KG1 (cell line): ENCODE measurements around the gene NR1I3.

Experiments
- DNase-seq: peaks from one replicate; lab custom pipeline; 2025; lab: John Stamatoyannopoulos, UW

The NR1I3 gene

DNA sequence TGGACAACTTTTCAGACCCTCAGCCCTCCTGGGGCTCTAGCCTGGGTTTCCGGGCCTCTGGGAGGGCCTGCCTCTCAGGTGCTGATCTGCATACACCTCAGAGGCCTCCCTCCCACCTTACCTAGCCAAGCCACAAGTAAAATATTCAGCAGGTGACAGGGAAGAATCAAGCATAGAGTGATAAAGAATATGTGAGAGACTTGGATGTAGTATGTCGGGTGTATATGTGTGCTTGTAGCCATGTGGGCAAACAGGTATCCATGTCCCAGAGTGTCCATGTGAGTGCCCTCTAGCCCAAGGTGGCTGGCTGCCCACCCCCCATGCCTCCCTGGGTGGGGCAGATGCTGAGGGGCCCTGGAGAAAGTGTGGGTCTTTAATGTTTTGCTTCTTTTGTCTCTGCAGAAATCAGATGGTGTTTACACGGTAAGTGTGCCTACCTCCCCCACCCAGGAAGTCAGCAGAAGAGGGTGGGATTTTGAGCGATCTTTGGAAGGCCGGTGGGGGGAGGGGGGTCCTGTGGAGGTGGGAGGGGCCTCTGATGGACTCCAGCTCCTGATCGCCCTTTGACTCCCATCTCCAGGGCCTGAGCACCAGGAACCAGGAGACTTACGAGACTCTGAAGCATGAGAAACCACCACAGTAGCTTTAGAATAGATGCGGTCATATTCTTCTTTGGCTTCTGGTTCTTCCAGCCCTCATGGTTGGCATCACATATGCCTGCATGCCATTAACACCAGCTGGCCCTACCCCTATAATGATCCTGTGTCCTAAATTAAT is 19.5 kb downstream of the NR1I3 start:
- DNase-seq: no peak

GRCh38 chr1:161217831-161218230 is 20.2 kb downstream of the NR1I3 start:
- no peak for DNase-seq

- no peak for DNase-seq
Measured at GRCh38 chr1:161216945-161217712, 20.9 kb downstream of the NR1I3 start.

- no peak for DNase-seq
Measured at GRCh38 chr1:161215076-161215475, 22.9 kb downstream of the NR1I3 start, which contains the start of gene FCER1G. Gene FCER1G, plus strand, starts transcription at chr1:161215295. Its CDS starts 27 bp downstream, at chr1:161215322.

DNA sequence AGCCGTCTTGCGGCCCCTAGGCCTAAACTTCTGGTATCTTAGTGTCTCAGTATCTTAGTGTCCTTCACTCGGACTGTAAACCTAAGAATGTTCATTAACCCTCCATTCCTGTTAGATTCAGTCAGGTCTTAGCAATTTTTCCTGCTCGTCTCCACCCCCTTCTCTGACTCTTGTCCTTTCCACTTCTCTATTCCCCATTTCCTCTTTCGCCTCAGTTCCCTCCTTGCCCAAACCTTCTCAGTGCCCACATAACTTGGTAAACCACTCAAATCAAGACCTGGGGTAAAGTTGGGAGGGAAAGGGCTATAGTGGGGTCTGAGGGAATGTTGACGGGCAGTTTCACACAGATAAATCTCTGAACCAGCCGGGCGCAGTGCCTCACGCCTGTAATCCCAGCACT is 23.6 kb downstream of the NR1I3 start:
- DNase-seq: no peak

DNA sequence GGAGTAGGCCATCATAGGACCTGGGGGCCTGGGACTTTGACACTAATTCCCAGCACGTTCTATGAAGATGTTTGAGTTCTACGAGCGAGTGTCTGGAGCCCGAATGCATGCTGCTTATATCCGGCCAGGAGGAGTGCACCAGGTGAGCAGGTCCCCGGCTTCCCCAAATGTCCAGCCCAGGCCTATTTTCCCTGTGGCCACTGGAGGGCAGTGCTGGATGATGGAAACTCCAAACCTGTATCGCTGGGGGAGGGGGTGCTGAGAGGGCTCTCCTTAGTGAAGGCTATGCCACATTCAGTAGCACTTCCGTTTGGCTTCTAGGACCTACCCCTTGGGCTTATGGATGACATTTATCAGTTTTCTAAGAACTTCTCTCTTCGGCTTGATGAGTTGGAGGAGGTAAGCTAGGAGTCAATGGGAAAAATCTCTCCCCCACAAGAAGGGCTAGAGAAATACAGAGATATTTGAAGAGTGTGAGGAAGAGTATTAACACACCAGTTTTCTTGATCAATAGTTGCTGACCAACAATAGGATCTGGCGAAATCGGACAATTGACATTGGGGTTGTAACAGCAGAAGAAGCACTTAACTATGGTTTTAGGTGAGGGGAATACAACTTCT is 28.1 kb downstream of the NR1I3 start:
- peak; percentile 49 for DNase-seq

- DNase-seq: no peak
Measured at GRCh38 chr1:161207173-161207572, 30.8 kb downstream of the NR1I3 start.

DNA sequence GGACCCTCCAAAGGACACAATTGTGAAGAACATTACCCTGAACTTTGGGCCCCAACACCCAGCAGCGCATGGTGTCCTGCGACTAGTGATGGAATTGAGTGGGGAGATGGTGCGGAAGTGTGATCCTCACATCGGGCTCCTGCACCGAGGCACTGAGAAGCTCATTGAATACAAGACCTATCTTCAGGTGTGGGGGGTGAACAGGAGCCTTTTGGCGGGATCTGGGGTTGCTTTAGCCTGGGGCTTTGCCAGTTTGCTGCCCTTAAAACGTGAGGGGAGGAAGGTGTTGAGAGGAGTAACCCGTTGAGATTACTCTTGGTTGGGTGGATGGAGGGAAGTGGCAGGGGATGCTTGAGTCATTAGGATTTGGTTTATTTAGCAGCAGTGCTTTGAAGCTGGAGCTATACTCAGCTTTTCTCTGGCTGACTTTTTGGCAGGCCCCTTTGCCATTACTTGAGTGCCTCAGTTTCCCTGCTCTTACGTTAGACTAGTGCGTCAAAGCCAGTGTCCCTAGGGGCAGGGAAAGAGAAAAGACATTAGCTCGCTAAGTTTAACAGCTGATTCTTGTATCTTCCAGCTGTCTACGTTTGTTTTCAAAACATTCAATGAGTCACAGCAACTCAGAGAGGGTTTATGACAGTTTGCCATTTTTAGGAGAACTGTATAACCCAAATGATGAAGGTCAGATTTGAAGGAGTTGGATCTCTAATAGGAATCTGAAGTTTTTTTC is 31.4 kb downstream of the NR1I3 start:
- no peak for DNase-seq

- DNase-seq: peak; percentile 96
Measured at GRCh38 chr1:161201836-161202712, 35.9 kb downstream of the NR1I3 start, which contains the start of gene NDUFS2. Gene NDUFS2, plus strand, starts transcription at chr1:161202367. Its CDS starts 19 bp downstream, at chr1:161202386.

GRCh38 chr1:161200992-161201835 is 36.8 kb downstream of the NR1I3 start:
- DNase-seq: no peak

DNA sequence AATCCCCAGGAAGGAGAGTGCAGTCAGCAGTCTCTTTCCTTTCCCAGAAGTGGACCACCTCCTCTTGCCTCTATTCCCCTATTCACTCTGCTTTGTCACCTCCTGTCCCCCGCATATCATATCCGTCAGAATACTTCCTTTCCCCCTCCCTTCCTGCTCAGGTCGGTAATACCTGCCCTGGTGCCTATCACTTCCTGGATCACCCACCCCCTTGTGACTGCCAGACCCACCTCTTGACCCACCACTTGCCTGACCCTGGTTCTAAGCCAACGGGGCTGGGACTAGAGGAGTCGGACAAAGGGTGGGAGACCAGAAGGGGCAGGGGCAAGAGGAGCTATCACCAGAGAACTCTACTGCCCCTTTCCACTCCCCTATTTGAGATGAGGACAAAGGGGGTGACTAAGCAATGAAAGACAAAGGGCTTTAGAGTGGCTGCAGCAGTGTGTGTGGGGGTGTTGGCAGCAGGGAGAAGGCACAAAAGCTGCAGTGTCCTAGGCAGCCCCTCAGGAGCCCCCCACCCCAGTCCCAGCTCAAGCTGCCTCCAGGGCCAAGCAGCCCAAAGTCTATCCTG is 37.5 kb downstream of the NR1I3 start:
- DNase-seq: peak; percentile 23

- DNase-seq: no peak
Measured at GRCh38 chr1:161199506-161200139, 38.4 kb downstream of the NR1I3 start.

GRCh38 chr1:161198897-161199431 is 39.0 kb downstream of the NR1I3 start, which contains the start of gene ADAMTS4:
Gene ADAMTS4, minus strand, starts transcription at chr1:161199054. Its CDS starts 427 bp downstream, at chr1:161198627.
- DNase-seq: no peak

DNA sequence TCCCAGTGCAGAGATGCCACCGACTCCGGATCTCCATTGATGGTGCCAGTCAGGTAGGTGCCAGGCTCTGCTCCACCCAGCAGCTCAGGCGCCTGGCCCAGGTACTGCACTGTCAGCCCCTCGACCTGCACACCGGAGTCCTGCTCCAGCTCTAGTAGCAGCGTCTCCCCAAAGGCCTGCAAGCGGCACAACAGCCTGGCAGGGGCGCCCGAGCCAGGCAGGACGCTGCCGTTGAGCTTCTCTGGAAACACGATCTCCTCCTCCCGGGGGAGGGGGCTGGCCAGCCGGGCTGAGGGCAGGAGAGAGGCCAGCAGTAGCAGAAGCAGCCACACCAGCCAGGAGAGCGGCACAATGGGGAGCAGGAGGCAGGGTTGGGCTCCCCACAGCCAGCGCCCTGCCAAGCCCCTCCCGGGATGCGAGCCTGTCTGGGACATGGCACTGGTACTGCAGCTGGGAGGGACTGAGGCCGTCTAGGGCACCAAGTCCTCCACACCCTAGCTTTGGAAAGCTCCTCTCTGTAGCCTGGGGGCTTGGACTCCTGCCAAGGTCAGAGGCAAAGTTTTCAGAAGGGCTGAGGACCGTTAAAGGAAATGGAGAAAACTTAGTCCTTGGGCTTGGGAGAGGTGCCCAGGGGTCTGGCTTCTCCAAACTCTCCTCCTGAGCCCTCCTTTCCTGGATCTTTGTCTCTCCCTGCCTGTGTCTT is 39.7 kb downstream of the NR1I3 start:
- DNase-seq: no peak

GRCh38 chr1:161197560-161198193 is 40.3 kb downstream of the NR1I3 start:
- no peak for DNase-seq

GRCh38 chr1:161196521-161197451 is 41.2 kb downstream of the NR1I3 start:
- no peak for DNase-seq

DNA sequence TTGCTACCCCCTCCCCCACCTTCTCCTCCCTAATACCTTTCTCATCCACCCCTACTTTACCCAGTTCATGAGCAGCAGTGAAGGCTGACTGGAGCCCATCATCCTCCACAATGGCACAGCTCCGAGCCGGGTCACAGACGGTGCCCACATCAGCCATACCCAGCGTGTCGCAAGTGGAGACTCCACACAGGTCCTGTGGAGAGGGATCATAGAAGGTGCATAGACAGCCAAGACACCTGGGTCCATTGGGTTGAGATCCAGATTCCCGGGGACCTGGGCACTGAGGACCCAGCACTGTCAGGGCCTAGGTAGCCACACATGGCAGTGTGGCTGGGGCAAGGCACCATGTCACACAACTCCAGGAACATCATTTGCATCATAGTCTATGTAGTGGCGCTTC is 41.9 kb downstream of the NR1I3 start:
- DNase-seq: no peak
